Subcutaneous abdominal adipose tissue (tissue), 5 donors: ENCODE data around the gene PRMT5.
"Not testable (repeated sequence)": the region's sequence is repeated elsewhere in the genome, so short reads cannot be mapped to it uniquely, and the experiment has no call there.

Experiments used
- H3K27ac ChIP-seq: one replicate; pipeline ENCODE4 v1.7.0; 2013; ENCODE audit warnings: low read depth, mild to moderate bottlenecking, inconsistent platforms, low read length, moderate library complexity
- H3K27me3 ChIP-seq, 5 donors: one replicate each; pipeline ENCODE4 v1.7.0; 2013; ENCODE audit warnings: low read length in 5 of 5, inconsistent platforms in 1 of 5; ENCODE audit not compliant: control insufficient read depth in 5 of 5, insufficient read depth in 4 of 5
- H3K36me3 ChIP-seq, 5 donors: one replicate each; pipeline ENCODE4 v1.7.0; 2013; ENCODE audit warnings: low read length in 5 of 5; ENCODE audit not compliant: control insufficient read depth in 5 of 5, insufficient read depth in 5 of 5
- H3K4me1 ChIP-seq, 5 donors: one replicate each; pipeline ENCODE4 v1.7.0; 2013; ENCODE audit warnings: low read length in 5 of 5, mild to moderate bottlenecking in 3 of 5, moderate library complexity in 1 of 5; ENCODE audit not compliant: control insufficient read depth in 5 of 5, insufficient read depth in 5 of 5
- H3K4me3 ChIP-seq, 5 donors: one replicate each; pipeline ENCODE4 v1.7.0; 2013; ENCODE audit warnings: low read length in 5 of 5, low read depth in 1 of 5
- H3K9ac ChIP-seq, 5 donors: one replicate each; pipeline ENCODE4 v1.7.0; 2013; ENCODE audit warnings: low read length in 5 of 5, mild to moderate bottlenecking in 4 of 5, moderate library complexity in 3 of 5
- H3K9me3 ChIP-seq, 5 donors: one replicate each; pipeline ENCODE4 v1.7.0; 2013; ENCODE audit warnings: low read length in 5 of 5; ENCODE audit not compliant: control insufficient read depth in 5 of 5
- donor health status: healthy.
- donor health status: healthy.
- donor health status: healthy.
- donor health status: healthy.
- donor health status: healthy.

The PRMT5 gene

DNA sequence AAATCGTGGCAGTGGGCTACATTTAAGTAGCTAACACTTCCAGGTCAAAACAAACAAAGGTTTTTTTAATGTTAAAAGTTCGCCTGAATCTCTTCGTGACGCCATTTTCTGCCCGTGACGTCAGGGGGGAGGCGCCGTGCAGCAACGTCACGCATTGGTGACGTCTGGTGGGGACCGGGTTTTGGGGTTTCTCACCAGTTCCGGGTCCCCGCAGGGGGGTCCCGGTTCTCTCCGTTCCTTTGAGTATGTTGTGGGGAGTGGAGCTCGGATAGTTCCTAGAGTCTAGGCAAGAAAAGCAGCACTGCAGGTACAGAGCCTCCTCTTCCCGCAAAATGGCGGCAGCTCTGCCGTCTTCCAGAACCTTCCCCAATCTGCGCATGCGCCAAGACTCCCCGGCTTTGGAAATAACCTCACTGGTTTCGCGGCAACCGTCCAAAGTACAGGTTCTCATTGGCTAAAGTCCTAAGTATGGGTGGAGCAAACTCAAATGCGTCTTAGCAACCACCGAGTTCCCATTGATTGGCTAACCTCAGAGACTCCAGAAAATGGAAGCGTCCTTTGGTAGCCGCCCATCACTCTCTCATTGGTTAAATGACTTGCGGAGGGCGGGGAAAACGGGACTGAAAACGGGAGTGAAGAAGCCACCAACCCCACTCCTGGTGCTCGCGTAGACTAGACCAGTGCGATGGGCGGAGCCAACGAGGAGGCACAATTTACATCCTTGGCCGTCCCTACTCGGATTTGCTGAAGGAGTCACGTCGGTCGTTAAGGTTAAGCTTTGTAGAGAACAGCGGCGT lies 10.2 kb downstream of the PRMT5 start, which contains the start of gene RBM23:
TSS of gene RBM23 (minus strand) at position 346 of the 797 bp plus-strand sequence.
- Histone ChIP-seq H3K36me3 (peaks cover 17 to 34% (median 29%) of the 10 kb centered on the region in 5 donors), H3K27ac (peak within 1 kb of the TSS; percentile 99), H3K9ac (peak within 1 kb of the TSS; percentile 69 to 98 (median 97)), H3K27me3 (peaks cover 0 to 3% (median 0%) of the 10 kb centered on the region in 5 donors), H3K4me3 (peak within 1 kb of the TSS; percentile 92 to 96 (median 95)), H3K4me1 (peaks cover 6 to 37% (median 26%) of the 10 kb centered on the region in 5 donors), H3K9me3 (no peaks in the 10 kb centered on the region)

DNA sequence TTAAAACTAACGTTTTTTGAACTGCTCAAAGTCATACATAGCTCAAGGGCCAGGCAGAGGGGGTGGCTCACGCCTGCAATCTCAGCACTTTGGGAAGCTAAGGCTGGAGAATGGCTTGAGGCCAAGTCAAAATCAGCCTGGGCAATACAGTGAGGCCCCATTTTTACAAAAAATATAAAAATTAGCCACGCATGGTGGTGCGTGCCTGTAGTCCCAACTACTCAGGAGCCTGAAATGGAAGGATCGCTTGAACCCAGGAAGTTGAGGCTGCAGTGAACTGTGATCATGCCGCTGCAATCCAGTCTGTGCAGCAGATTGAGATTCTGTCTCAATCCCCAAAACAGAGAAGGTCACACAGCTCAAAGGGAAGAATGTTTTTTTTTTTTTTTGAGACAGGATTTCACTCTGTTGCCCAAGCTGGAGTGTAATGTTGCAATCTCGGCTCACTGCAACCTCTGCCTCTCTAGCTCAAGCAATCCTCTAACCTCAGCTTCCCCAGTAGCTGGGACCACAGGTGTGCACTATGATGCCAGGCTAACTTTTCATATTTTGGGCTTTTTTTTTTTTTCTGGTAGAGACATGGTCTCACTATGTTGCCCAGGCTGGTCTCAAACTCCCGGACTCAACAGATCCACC lies 13.2 kb downstream of the PRMT5 start:
- H3K27ac ChIP-seq, result peak overlapping the region; percentile 52
- H3K9ac ChIP-seq, result peak overlapping the region in 1 of 5 donors; percentile 11
- peaks cover 2 to 18% (median 10%) of the 10 kb centered on the region in 5 donors for H3K36me3 ChIP-seq
- H3K27me3 ChIP-seq, result peaks cover 0 to 3% (median 0%) of the 10 kb centered on the region in 5 donors
- H3K4me1 ChIP-seq, result peaks cover 6 to 33% (median 26%) of the 10 kb centered on the region in 5 donors
- no peaks in the 10 kb centered on the region for H3K9me3 ChIP-seq
- no peak overlapping the region for H3K4me3 ChIP-seq

DNA sequence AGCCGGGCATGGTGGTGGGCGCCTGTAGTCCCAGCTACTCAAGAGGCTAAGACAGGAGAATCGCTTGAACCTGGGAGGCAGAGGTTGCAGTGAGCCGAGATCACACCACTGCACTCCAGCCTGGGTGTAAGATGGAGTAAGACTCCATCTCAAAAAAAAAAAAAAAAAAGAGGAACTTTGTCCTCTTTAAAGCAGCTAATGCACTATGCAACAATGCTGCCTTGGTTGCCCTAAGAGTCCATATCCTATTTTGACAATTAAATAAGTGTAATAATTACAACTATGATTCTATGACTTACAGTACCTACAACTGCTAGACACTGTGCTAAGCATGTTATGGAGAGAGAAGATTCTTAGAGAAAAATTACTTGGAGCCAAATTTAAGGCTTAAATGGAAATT lies 14.3 kb downstream of the PRMT5 start:
- not testable (repeated sequence) for H3K9ac ChIP-seq, H3K9me3 ChIP-seq, H3K27ac ChIP-seq, H3K27me3 ChIP-seq, H3K4me3 ChIP-seq
- Histone ChIP-seq H3K4me1 (peaks cover 6 to 32% (median 26%) of the 10 kb centered on the region in 5 donors), H3K36me3 (peaks cover 0 to 20% (median 2%) of the 10 kb centered on the region in 5 donors)

DNA sequence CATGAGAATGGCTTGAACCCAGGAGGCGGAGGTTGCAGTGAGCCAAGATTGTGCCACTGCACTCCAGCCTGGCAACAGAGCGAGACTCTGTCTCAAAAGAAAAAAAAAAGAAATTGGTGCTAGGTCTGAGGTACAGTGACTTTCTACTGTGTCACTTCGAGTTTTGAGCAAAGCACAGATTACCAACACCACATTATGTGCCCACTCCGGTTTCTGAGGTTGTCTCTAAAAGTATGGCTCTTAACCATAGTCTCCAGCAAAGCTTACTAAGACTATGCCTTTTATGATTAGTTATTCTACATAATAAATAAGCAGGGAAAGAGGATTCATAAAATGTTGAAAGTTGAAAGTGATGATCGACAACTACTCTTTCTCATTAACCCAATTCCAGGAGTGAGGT lies 18.3 kb downstream of the PRMT5 start:
- peaks cover 0 to 16% (median 12%) of the 10 kb centered on the region in 5 donors for H3K4me1 ChIP-seq
- H3K4me3 ChIP-seq, result no peak overlapping the region
- no peak overlapping the region for H3K9ac ChIP-seq
- no peaks in the 10 kb centered on the region for H3K27me3 ChIP-seq
- H3K27ac ChIP-seq, result no peak overlapping the region
- peaks cover 7 to 58% (median 30%) of the 10 kb centered on the region in 5 donors for H3K36me3 ChIP-seq
- H3K9me3 ChIP-seq, result no peaks in the 10 kb centered on the region

- no peak overlapping the region for H3K4me3 ChIP-seq
- no peak overlapping the region for H3K9ac ChIP-seq
- peaks cover 20 to 81% (median 52%) of the 10 kb centered on the region in 5 donors for H3K36me3 ChIP-seq
- H3K27me3 ChIP-seq, result no peaks in the 10 kb centered on the region
- H3K4me1 ChIP-seq, result peaks cover 0 to 18% (median 4%) of the 10 kb centered on the region in 5 donors
- no peaks in the 10 kb centered on the region for H3K9me3 ChIP-seq
- no peak overlapping the region for H3K27ac ChIP-seq
These were observed 20.6 kb downstream of the PRMT5 start for GRCh38 chr14:22908601-22909000.

GRCh38 chr14:22907429-22907828 lies 21.7 kb downstream of the PRMT5 start:
- Histone ChIP-seq H3K36me3 (peaks cover 21 to 93% (median 60%) of the 10 kb centered on the region in 5 donors), H3K9ac (no peak overlapping the region), H3K4me1 (peaks cover 0 to 23% (median 4%) of the 10 kb centered on the region in 5 donors), H3K4me3 (no peak overlapping the region), H3K9me3 (no peaks in the 10 kb centered on the region), H3K27me3 (no peaks in the 10 kb centered on the region), H3K27ac (no peak overlapping the region)

DNA sequence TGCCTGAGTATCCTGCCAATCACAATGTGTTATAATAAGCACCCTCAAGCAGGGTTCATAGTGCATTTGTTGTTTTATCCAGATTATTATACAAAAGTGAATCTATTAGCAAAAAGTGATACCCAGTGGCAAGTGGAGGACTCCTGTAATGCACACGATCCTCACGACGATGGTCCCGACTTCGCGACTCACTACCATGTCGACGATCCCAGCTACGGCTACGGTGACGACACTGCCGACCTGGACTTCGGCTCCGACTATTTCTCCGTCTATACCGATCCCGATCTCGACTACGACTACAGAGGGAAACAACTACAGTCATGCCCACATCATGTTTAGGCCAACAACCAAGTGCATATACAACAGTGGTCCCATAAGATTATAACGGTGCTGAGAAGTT lies 23.1 kb downstream of the PRMT5 start:
- Histone ChIP-seq H3K4me1 (peaks cover 0 to 23% (median 4%) of the 10 kb centered on the region in 5 donors), H3K27ac (no peak overlapping the region), H3K4me3 (no peak overlapping the region), H3K27me3 (no peaks in the 10 kb centered on the region), H3K9ac (no peak overlapping the region), H3K36me3 (peaks cover 24 to 97% (median 74%) of the 10 kb centered on the region in 5 donors), H3K9me3 (no peaks in the 10 kb centered on the region)

GRCh38 chr14:22905627-22906026 lies 23.5 kb downstream of the PRMT5 start:
- H3K9me3 ChIP-seq, result no peaks in the 10 kb centered on the region
- H3K9ac ChIP-seq, result no peak overlapping the region
- H3K4me1 ChIP-seq, result peaks cover 0 to 23% (median 4%) of the 10 kb centered on the region in 5 donors
- peaks cover 25 to 97% (median 78%) of the 10 kb centered on the region in 5 donors for H3K36me3 ChIP-seq
- no peak overlapping the region for H3K4me3 ChIP-seq
- H3K27ac ChIP-seq, result no peak overlapping the region
- no peaks in the 10 kb centered on the region for H3K27me3 ChIP-seq

DNA sequence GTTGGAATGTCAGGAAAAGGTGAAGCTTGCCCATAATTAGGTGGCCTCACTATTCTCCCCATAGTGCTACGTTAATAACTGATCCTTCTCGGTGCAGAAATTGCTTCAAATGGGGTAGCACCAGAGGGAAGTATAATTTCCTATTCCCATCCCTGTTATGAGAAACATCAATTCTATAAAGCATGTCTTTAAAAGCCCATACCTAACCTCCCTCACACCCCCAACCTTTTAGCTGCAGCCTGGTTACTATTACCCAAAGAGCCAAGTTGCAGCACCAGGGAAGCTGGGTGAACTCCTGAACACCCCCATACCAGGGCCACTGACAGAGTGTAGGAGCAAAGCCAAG lies 25.5 kb downstream of the PRMT5 start:
- no peak overlapping the region for H3K27ac ChIP-seq
- no peaks in the 10 kb centered on the region for H3K27me3 ChIP-seq
- peaks cover 25 to 84% (median 72%) of the 10 kb centered on the region in 5 donors for H3K36me3 ChIP-seq
- no peak overlapping the region for H3K9ac ChIP-seq
- H3K4me1 ChIP-seq, result peaks cover 0 to 16% (median 0%) of the 10 kb centered on the region in 5 donors
- no peak overlapping the region for H3K4me3 ChIP-seq
- H3K9me3 ChIP-seq, result no peaks in the 10 kb centered on the region

DNA sequence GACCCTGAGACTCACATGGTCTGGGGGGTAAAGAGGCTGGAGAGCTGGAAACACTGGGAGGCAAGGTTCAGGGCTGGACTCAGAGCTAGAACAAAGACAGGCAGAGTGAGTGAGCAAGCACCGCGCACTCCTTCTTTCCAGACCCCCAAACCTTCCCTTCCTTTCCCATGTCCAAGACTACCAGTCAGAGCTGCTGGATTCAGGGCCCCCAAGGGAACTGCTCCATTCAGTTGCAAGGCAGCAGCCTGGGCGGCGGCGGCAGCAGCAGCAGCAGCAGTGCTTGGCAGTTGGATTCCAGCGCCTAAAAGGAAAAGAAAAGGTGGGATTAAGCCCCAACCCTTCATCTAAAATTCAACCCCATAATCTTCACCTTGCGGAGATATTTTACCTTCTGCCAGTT lies 27.4 kb downstream of the PRMT5 start:
- Histone ChIP-seq H3K4me3 (no peak overlapping the region), H3K27me3 (no peaks in the 10 kb centered on the region), H3K4me1 (peaks cover 0 to 9% (median 0%) of the 10 kb centered on the region in 5 donors), H3K36me3 (peaks cover 21 to 68% (median 58%) of the 10 kb centered on the region in 5 donors), H3K9ac (no peak overlapping the region), H3K9me3 (no peaks in the 10 kb centered on the region), H3K27ac (no peak overlapping the region)
